ENCODE results near the gene KLC1.

The KLC1 gene

GRCh38 chr14:103735815-103736545, 107.0 kb downstream of the KLC1 start:
- DNase-seq (ENCODE audit: low spot score), result no peak

GRCh38 chr14:103736546-103737431, 107.8 kb downstream of the KLC1 start:
- DNase-seq (ENCODE audit: low spot score), result no peak

- no peak for DNase-seq (ENCODE audit: low spot score)
Observed at GRCh38 chr14:103737432-103738045, 108.5 kb downstream of the KLC1 start.

- DNase-seq (ENCODE audit: low spot score), result no peak
Observed at GRCh38 chr14:103738166-103738565, 109.2 kb downstream of the KLC1 start.

GRCh38 chr14:103738701-103739451, 109.9 kb downstream of the KLC1 start:
- no peak for DNase-seq (ENCODE audit: low spot score)

GRCh38 chr14:103739466-103739792, 110.4 kb downstream of the KLC1 start:
- DNase-seq (ENCODE audit: low spot score), result no peak

GRCh38 chr14:103739793-103740501, 110.9 kb downstream of the KLC1 start:
- no peak for DNase-seq (ENCODE audit: low spot score)

GRCh38 chr14:103740991-103741689, 112.1 kb downstream of the KLC1 start:
- no peak for DNase-seq (ENCODE audit: low spot score)

GRCh38 chr14:103741876-103742275, 112.9 kb downstream of the KLC1 start:
- DNase-seq (ENCODE audit: low spot score), result no peak

GRCh38 chr14:103742499-103743255, 113.7 kb downstream of the KLC1 start:
- DNase-seq (ENCODE audit: low spot score), result no peak

GRCh38 chr14:103743691-103744090, 114.7 kb downstream of the KLC1 start:
- DNase-seq (ENCODE audit: low spot score), result no peak

- DNase-seq (ENCODE audit: low spot score), result no peak
Observed at GRCh38 chr14:103744621-103745395, 115.8 kb downstream of the KLC1 start.

GRCh38 chr14:103745424-103745823, 116.4 kb downstream of the KLC1 start:
- no peak for DNase-seq (ENCODE audit: low spot score)

- no peak for DNase-seq (ENCODE audit: low spot score)
Observed at GRCh38 chr14:103746701-103747100, 117.7 kb downstream of the KLC1 start.

GRCh38 chr14:103748534-103748857, 119.5 kb downstream of the KLC1 start:
- no peak for DNase-seq (ENCODE audit: low spot score)

- no peak for DNase-seq (ENCODE audit: low spot score)
Observed at GRCh38 chr14:103749452-103749851, 120.4 kb downstream of the KLC1 start.

- no peak for DNase-seq (ENCODE audit: low spot score)
Observed at GRCh38 chr14:103749860-103750259, 120.8 kb downstream of the KLC1 start.
